Measurements from ENCODE around the gene MAP4. TPM values are rescaled to one million over a fixed set of nuclear protein-coding genes. Genes with fewer than 3 reads are reported as not detected.

Gene MAP4
- total and polyA plus RNA-seq, 2 donors (not counting 1 experiment from before 2014, with no cell fraction given): 39.2 to 132 TPM

GRCh38 chr3:47870702-47871260, 145.4 kb downstream of the MAP4 start:
- H4K20me1 ChIP-seq (ENCODE audit: control insufficient read depth, insufficient read depth, low read length, poor library complexity, severe bottlenecking): no peaks in the 10 kb centered on the region
- no peak overlapping the region for H3K4me2 ChIP-seq (replicated peaks; ENCODE audit: low read depth, low read length, poor library complexity, severe bottlenecking)
- H3K9me3 ChIP-seq (ENCODE audit: control extremely low read depth in 1 of 3, control insufficient read depth in 2 of 3, insufficient read depth in 1 of 3, low read length in 2 of 3): no peaks in the 10 kb centered on the region
- POLR2A ChIA-PET: no interaction called here
- H3K4me1 Mint-ChIP-seq: no peaks in the 10 kb centered on the region
- CTCF ChIA-PET: no interaction called here
- no peaks in the 10 kb centered on the region for H3K9me3 Mint-ChIP-seq (ENCODE audit: insufficient read depth)
- no peak overlapping the region for H3K4me3 ChIP-seq (ENCODE audit: control extremely low read depth in 1 of 5, extremely low read depth in 1 of 5, insufficient read depth in 1 of 5, low read depth in 2 of 5, low read length in 4 of 5)
- no peak for ATAC-seq (ENCODE audit: low read depth)
- H2AFZ ChIP-seq (ENCODE audit: insufficient read depth, low read depth, low read length, poor library complexity, severe bottlenecking): no peak overlapping the region
- no peak for DNase-seq
- H3K4me3 Mint-ChIP-seq: no peak overlapping the region
- intact Hi-C loops (cut with micrococcal nuclease): no loop called here
- no peaks in the 10 kb centered on the region for H3K79me2 ChIP-seq (ENCODE audit: control insufficient read depth, insufficient read depth, low read length)
- peaks cover 16 to 56% of the 10 kb centered on the region in 2 experiments for H3K36me3 ChIP-seq (replicated peaks in 1 of 2; ENCODE audit: control extremely low read depth in 1 of 2, control insufficient read depth in 1 of 2, extremely low read depth in 1 of 2, insufficient read depth in 2 of 2, low read length in 1 of 2)
- WGBS (ENCODE audit: insufficient coverage): 95% methylated on average over 11 of the region's 12 CpGs
- H3K9ac ChIP-seq (ENCODE audit: low read length): no peak overlapping the region
- TF ChIP-seq CTCF (IDR thresholded peaks at IDR 0.05) (no peak), EZH2 (IDR thresholded peaks at IDR 0.05; ENCODE audit: borderline replicate concordance, insufficient read depth, low read depth, low read length, poor library complexity, severe bottlenecking) (no peak)
- no peak overlapping the region for H3K27ac Mint-ChIP-seq
- H3K27ac ChIP-seq (ENCODE audit: low read length in 2 of 2): no peak overlapping the region
- H3K27me3 Mint-ChIP-seq: no peaks in the 10 kb centered on the region
- no peaks in the 10 kb centered on the region for H3K4me1 ChIP-seq (ENCODE audit: control insufficient read depth in 2 of 2, insufficient read depth in 2 of 2, low read length in 2 of 2)
- no peaks in the 10 kb centered on the region for H3K27me3 ChIP-seq (replicated peaks in 1 of 4; ENCODE audit: control extremely low read depth in 1 of 4, control insufficient read depth in 3 of 4, insufficient read depth in 4 of 4, low read length in 3 of 4)

GRCh38 chr3:47870156-47870555, 146.1 kb downstream of the MAP4 start:
- Histone ChIP-seq H3K36me3 (replicated peaks in 1 of 2; ENCODE audit: control extremely low read depth in 1 of 2, control insufficient read depth in 1 of 2, extremely low read depth in 1 of 2, insufficient read depth in 2 of 2, low read length in 1 of 2) (peaks cover 11 to 59% of the 10 kb centered on the region in 2 experiments), H3K4me1 (ENCODE audit: control insufficient read depth in 2 of 2, insufficient read depth in 2 of 2, low read length in 2 of 2) (no peaks in the 10 kb centered on the region), H3K9me3 (ENCODE audit: control extremely low read depth in 1 of 3, control insufficient read depth in 2 of 3, insufficient read depth in 1 of 3, low read length in 2 of 3) (no peaks in the 10 kb centered on the region), H3K4me2 (replicated peaks; ENCODE audit: low read depth, low read length, poor library complexity, severe bottlenecking) (no peak overlapping the region), H3K4me3 (ENCODE audit: control extremely low read depth in 1 of 5, extremely low read depth in 1 of 5, insufficient read depth in 1 of 5, low read depth in 2 of 5, low read length in 4 of 5) (no peak overlapping the region), H3K27ac (ENCODE audit: low read length in 2 of 2) (no peak overlapping the region), H2AFZ (ENCODE audit: insufficient read depth, low read depth, low read length, poor library complexity, severe bottlenecking) (no peak overlapping the region), H3K27me3 (replicated peaks in 1 of 4; ENCODE audit: control extremely low read depth in 1 of 4, control insufficient read depth in 3 of 4, insufficient read depth in 4 of 4, low read length in 3 of 4) (no peaks in the 10 kb centered on the region), H4K20me1 (ENCODE audit: control insufficient read depth, insufficient read depth, low read length, poor library complexity, severe bottlenecking) (no peaks in the 10 kb centered on the region), H3K9ac (ENCODE audit: low read length) (no peak overlapping the region), H3K79me2 (ENCODE audit: control insufficient read depth, insufficient read depth, low read length) (no peaks in the 10 kb centered on the region)
- Mint-ChIP-seq H3K9me3 (ENCODE audit: insufficient read depth) (no peaks in the 10 kb centered on the region), H3K4me1 (no peaks in the 10 kb centered on the region), H3K4me3 (no peak overlapping the region), H3K27me3 (no peaks in the 10 kb centered on the region), H3K27ac (no peak overlapping the region)
- no peak for TF ChIP-seq EZH2 (IDR thresholded peaks at IDR 0.05; ENCODE audit: borderline replicate concordance, insufficient read depth, low read depth, low read length, poor library complexity, severe bottlenecking)
- TF ChIP-seq CTCF (IDR thresholded peaks at IDR 0.05): no peak
- ATAC-seq (ENCODE audit: low read depth) (no peak), DNase-seq (no peak)
- ChIA-PET POLR2A (no interaction called here), CTCF (no interaction called here)
- intact Hi-C loops (cut with micrococcal nuclease): no loop called here
- 79% methylated on average over 2 of the region's 3 CpGs for WGBS (ENCODE audit: insufficient coverage)
